Mammary epithelial cell (primary cell): ENCODE results near the gene GRID2.

Source experiments
- CTCF ChIP-seq, 2 donors: IDR thresholded peaks in 1 of 2; conservative IDR thresholded peaks in 1 of 2; 2 replicates each; pipeline ENCODE4 v1.5.1; 2011 to 2012; ENCODE audit warnings: inconsistent platforms in 2 of 2, low read length in 2 of 2, mild to moderate bottlenecking in 2 of 2, control low read depth in 1 of 2, low read depth in 1 of 2; ENCODE audit not compliant: insufficient read depth in 1 of 2; ENCODE audit errors: extremely low read depth in 1 of 2
- EZH2 ChIP-seq: IDR thresholded peaks from 2 replicates; pipeline ENCODE4 v1.6.1; 2012; ENCODE audit warnings: low read length, inconsistent platforms, borderline replicate concordance

- TF ChIP-seq CTCF (conservative IDR thresholded peaks at IDR 0.05 in 1 of 2, IDR thresholded peaks at IDR 0.05 in 1 of 2; ENCODE audit: extremely low read depth in 1 of 2, insufficient read depth in 1 of 2, low read depth in 1 of 2, low read length in 2 of 2) (no peak), EZH2 (peak; percentile 99)
Measured at GRCh38 chr4:92304606-92305005, 840 bp downstream of the GRID2 start.
